SH-SY5Y (cell line): ENCODE results near the gene NYNRIN.

Source experiments
- GATA2 ChIP-seq: IDR thresholded peaks from 2 replicates; pipeline ENCODE4 v1.6.1; 2011; ENCODE audit warnings: mild to moderate bottlenecking, low read depth, low read length
- GATA3 ChIP-seq: IDR thresholded peaks from 2 replicates; pipeline ENCODE4 v1.6.1; 2011; ENCODE audit warnings: low read depth, mild to moderate bottlenecking, low read length, moderate library complexity

DNA sequence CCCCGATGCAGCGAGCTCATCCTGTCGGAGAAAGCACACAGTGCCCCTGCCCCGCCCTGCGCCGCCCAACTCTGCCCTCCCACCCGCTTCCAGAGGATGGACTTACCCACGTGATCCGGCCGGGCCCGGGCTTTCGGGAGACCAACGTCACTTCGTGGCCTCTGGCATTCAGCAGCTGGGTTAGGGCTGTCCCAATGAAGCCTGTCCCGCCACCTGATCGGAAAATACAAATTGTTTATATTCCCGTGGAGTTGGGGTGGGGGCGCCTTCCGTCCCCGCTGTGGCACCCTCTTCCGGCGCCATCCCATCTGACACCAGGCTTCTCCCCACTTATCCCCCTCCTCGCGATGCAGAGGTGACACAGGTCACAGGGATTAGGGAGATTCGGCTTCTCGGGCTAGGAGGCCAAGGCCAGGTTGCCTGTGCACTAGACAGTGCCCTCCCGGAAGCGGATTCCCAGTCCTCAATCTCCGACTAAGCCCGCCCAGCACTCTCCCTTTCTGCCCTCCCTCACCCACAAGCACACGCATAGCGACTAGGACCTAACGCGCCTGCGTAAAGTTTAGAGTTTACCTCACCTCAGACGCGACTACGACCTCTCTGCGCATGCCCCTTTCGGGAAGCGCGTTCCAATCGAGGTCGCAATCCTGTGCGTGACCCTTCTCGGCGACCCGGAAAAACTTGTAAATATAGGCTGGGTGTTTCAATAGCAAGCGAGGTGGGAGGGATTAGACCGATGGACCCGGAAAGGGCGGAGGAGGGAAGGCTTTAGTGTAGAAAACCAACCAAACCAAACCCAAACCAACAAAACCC is 43.6 kb downstream of the NYNRIN start, which contains the start of gene SDR39U1:
- TF ChIP-seq GATA3 (no peak), GATA2 (no peak; the same call in 1 of the 2 replicates)
